ENCODE measurements around the gene FOSL2. TPM values are rescaled to one million over a fixed set of nuclear protein-coding genes. Genes with fewer than 3 reads are reported as not detected.

FOSL2 gene
- total RNA-seq, 1 experiment from 2014 or later = 44.8 TPM

DNA sequence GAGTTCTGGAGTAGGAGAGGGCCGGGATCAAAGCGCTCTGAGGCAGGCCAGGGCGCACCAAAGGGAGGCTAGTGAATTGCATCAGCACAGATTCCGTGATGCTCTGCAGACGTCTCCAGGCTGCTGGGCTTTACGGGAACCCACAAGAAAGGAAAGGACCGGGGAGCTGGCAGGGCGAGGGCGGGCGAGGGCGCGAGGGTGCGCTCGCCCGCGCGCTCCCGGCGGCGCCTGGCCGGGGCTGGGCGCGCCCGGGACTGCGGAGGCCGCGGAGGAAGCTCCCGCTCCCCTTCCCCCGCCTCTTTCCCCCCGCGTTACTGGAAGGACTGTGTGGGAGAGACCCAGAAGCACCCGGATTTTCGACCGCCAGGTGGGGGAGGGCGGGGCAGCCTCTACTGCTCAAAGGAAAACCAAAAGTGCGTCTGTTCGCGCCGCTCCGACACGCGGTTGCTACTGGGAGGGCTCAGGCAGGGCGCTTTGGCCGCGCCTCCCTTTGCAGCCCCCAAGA, 2.4 kb upstream of the FOSL2 start:
- Histone ChIP-seq H4K20me1 (ENCODE audit: insufficient read depth) (no peaks in the 10 kb centered on the region), H3K4me1 (ENCODE audit: control insufficient read depth in 1 of 2, insufficient read depth in 2 of 2, low read length in 2 of 2) (peaks cover 31 to 57% of the 10 kb centered on the region in 2 experiments), H2AFZ (ENCODE audit: low read depth, low read length, poor library complexity, severe bottlenecking) (peak overlapping the region; percentile 56), H3K27ac (ENCODE audit: low read depth, low read length) (peak overlapping the region; percentile 93), H3K4me3 (replicated peaks in 1 of 2; ENCODE audit: low read depth in 1 of 2, low read length in 2 of 2) (peak overlapping the region; percentile 50 to 76), H3K9me2 (ENCODE audit: insufficient read depth) (no peaks in the 10 kb centered on the region), H3K4me2 (ENCODE audit: low read length) (peak overlapping the region; percentile 82), H3K9ac (ENCODE audit: low read length) (peak overlapping the region; percentile 64), H3K9me3 (ENCODE audit: control insufficient read depth in 1 of 2, insufficient read depth in 1 of 2, low read depth in 1 of 2, low read length in 2 of 2) (no peaks in the 10 kb centered on the region), H3K79me2 (ENCODE audit: insufficient read depth, low read length) (peaks cover 18% of the 10 kb centered on the region), H3K36me3 (ENCODE audit: control insufficient read depth in 1 of 2, insufficient read depth in 2 of 2, low read length in 2 of 2) (no peaks in the 10 kb centered on the region), H3K27me3 (ENCODE audit: insufficient read depth, low read length) (no peaks in the 10 kb centered on the region)
- POLR2A ChIA-PET = interaction anchor here (1.5 kb wide), 1 partner anchor 8 kb away, joined by 3 read pairs; no protein-coding TSS in a partner anchor
- RAD21 ChIA-PET (ENCODE audit: low non-redundant PET in 1 of 2, low total read pairs in 2 of 2, uncharacterized antibody in 2 of 2, unreplicated experiment in 2 of 2) = no interaction called here
- TF ChIP-seq EZH2phosphoT487 (IDR thresholded peaks at IDR 0.05; ENCODE audit: borderline replicate concordance) (no peak), CBX3 (IDR thresholded peaks at IDR 0.05; ENCODE audit: low read depth) (no peak), ZFX (IDR thresholded peaks at IDR 0.05) (peak; percentile 42), EGR1 (IDR thresholded peaks at IDR 0.05; ENCODE audit: low read depth) (no peak), CEBPB (IDR thresholded peaks at IDR 0.05; ENCODE audit: low read depth) (no peak), ZNF274 (IDR thresholded peaks at IDR 0.05; ENCODE audit: low read depth, low read length) (no peak), POLR2AphosphoS5 (IDR thresholded peaks at IDR 0.05; ENCODE audit: low read depth, low read length) (peak; percentile 58), TCF7L2 (IDR thresholded peaks at IDR 0.05; ENCODE audit: borderline replicate concordance, extremely low read depth, insufficient read depth, insufficient read length) (peak; percentile 94), YY1 (IDR thresholded peaks at IDR 0.05; ENCODE audit: extremely low read depth, insufficient replicate concordance, low read depth, low read length) (no peak)
- intact Hi-C loops (cut with micrococcal nuclease) = loop anchor here (5.0 kb wide), 1 partner anchor 418 kb away; no protein-coding TSS in a partner anchor
- CTCF ChIA-PET = interaction anchor here (2.7 kb wide), 1 partner anchor 667 kb away, joined by 7 read pairs; no protein-coding TSS in a partner anchor
- no TSS peak for BruUV-seq (replicated peaks)
- ATAC-seq (peak; percentile 23), DNase-seq (ENCODE audit: low read depth, low spot score) (peak; percentile 70)

All from HCT116 (cell line).